LNCaP clone FGC (cell line): ENCODE results near the gene PKP2.

Experiments used
- DNase-seq: peaks from one replicate; pipeline ENCODE4 v3.0.0-alpha.2; 2011; ENCODE audit warnings: low read depth
- H3K4me3 ChIP-seq: 2 replicates; pipeline ENCODE4 v1.5.1; 2011; ENCODE audit warnings: mild to moderate bottlenecking, low read depth, low read length, control low read depth
- TF ChIP-seq, protein P1 (sequence below): IDR thresholded peaks from 2 replicates; pipeline ENCODE4 v1.5.1; 2012; ENCODE audit warnings: mild to moderate bottlenecking; ENCODE audit not compliant: control insufficient read depth, insufficient read depth; ENCODE audit errors: extremely low read depth

Gene PKP2

DNA sequence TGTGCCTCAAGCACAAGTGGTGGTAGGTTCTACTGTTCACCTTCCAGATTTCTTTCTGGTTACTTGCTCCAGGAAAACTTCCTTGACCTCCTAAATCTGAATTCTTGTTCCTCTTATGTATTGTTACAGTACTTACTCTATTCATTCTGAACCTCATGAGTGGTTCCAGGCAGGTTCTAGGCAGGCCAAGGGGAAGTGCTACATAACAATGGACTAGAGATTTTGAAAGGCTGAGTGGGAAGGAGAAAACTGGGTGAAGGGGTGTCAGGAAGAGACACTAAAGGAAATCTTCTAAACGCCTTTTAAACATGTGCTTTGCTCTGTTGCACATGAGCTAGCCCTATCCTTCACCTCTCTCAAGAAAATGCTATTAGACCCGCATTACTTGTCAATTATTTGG is 142.5 kb downstream of the PKP2 start:
- DNase-seq, result no peak
- TF ChIP-seq, protein P1, sequence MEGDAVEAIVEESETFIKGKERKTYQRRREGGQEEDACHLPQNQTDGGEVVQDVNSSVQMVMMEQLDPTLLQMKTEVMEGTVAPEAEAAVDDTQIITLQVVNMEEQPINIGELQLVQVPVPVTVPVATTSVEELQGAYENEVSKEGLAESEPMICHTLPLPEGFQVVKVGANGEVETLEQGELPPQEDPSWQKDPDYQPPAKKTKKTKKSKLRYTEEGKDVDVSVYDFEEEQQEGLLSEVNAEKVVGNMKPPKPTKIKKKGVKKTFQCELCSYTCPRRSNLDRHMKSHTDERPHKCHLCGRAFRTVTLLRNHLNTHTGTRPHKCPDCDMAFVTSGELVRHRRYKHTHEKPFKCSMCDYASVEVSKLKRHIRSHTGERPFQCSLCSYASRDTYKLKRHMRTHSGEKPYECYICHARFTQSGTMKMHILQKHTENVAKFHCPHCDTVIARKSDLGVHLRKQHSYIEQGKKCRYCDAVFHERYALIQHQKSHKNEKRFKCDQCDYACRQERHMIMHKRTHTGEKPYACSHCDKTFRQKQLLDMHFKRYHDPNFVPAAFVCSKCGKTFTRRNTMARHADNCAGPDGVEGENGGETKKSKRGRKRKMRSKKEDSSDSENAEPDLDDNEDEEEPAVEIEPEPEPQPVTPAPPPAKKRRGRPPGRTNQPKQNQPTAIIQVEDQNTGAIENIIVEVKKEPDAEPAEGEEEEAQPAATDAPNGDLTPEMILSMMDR, result no peak
- peak overlapping the region; percentile 96 for H3K4me3 ChIP-seq

DNA sequence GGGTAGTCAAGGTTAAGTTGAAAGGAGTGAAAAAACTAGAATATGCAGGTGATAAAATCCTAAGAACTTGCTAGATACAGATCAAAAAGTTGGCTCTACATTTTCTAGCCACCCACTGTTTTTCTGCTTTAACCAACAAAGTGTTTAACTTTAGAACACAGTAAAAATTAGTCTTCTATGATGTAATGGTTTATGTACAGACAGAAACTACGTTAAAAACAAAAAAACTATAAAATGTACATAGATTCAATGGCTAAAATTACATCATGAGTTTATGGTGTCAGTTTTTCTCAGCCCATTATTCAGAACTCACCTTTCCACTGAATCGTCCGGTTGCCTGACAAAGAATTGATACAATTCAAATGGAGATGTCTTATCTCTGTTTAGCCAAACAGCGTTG is 143.0 kb downstream of the PKP2 start:
- TF ChIP-seq, protein P1, result no peak
- DNase-seq, result no peak
- H3K4me3 ChIP-seq, result no peak overlapping the region

DNA sequence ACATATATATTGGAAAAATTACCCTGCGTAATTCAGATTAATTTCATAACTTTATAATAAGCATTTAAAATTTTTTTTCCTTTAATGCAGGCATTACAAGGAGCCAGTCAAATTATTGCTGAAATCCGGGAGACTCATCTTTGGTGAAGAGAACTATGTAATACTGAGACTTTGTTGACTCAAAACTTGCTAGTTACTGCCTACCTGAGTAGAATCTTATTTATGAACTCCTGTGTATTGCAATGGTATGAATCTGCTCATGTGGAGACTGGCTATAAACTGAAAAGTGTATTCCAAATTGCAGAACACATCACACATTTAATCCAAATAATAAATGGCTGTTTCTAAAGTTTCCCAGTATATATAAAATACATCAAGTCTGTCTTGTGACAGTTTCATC is 153.3 kb downstream of the PKP2 start:
- DNase-seq, result no peak
- TF ChIP-seq, protein P1, result no peak
- H3K4me3 ChIP-seq, result no peak overlapping the region

DNA sequence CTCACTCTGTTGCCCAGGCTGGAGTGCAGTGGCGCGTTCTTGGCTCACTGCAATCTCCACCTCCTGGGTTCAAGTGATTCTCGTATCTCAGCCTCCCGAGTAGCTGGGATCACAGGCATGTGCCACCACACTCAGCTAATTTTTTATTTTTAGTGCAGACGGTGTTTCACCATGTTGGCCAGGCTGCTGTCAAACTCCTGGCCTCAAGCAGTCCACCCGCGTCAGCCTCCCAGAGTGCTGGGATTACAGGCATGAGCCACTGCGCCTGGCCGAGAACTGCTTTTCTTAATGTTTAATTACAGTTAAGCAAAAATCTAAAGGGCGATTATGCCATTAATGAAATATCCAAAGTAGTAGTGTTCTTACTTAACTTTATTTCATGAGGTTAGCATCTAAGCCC is 154.4 kb downstream of the PKP2 start:
- TF ChIP-seq, protein P1, result no peak
- no peak for DNase-seq
- H3K4me3 ChIP-seq, result no peak overlapping the region
